ENCODE data around the gene ROR2. TPM values are rescaled to one million over a fixed set of nuclear protein-coding genes. Genes with fewer than 3 reads are reported as not detected.
"Not testable (repeated sequence)": the region's sequence is repeated elsewhere in the genome, so short reads cannot be mapped to it uniquely, and the experiment has no call there.

Gene ROR2
- total RNA-seq, 2 experiments from 2014 or later = not detected

- Mint-ChIP-seq H3K4me3 (no peak overlapping the region), H3K36me3 (ENCODE audit: low read depth) (no peaks in the 10 kb centered on the region), H3K27me3 (peaks cover 64% of the 10 kb centered on the region), H3K27ac (no peak overlapping the region), H3K4me1 (ENCODE audit: low read depth) (no peaks in the 10 kb centered on the region), H3K9me3 (no peaks in the 10 kb centered on the region)
- no peaks in the 10 kb centered on the region for H3K36me3 ChIP-seq (ENCODE audit: insufficient read depth, low read length)
- POLR2A ChIA-PET = no interaction called here
- H3K27ac ChIP-seq (ENCODE audit: low read depth in 1 of 2, low read length in 2 of 2) = no peak overlapping the region
- intact Hi-C loops (cut with DNase I, micrococcal nuclease) = no loop called here
- H3K4me1 ChIP-seq (ENCODE audit: insufficient read depth, low read length) = no peaks in the 10 kb centered on the region
- no peak for ATAC-seq (ENCODE audit: poor library complexity)
- no peak overlapping the region for H3K4me3 ChIP-seq (ENCODE audit: low read length)
- CTCF ChIA-PET = no interaction called here
- H3K27me3 ChIP-seq (ENCODE audit: control insufficient read depth in 1 of 2, insufficient read depth in 2 of 2, low read length in 2 of 2) = no peaks in the 10 kb centered on the region
- no peaks in the 10 kb centered on the region for H3K9me3 ChIP-seq (ENCODE audit: control insufficient read depth in 1 of 2, insufficient read depth in 1 of 2, low read length in 2 of 2)
- DNase-seq = no peak
- no peak for TF ChIP-seq CTCF (IDR thresholded peaks at IDR 0.05)
These were observed 432.2 kb downstream of the ROR2 start for GRCh38 chr9:91517801-91518200.

GRCh38 chr9:91517332-91517731 lies 432.7 kb downstream of the ROR2 start:
- ATAC-seq (ENCODE audit: poor library complexity); DNase-seq; H3K27ac Mint-ChIP-seq; H3K9me3 Mint-ChIP-seq; H3K4me1 ChIP-seq (ENCODE audit: insufficient read depth, low read length); H3K4me3 Mint-ChIP-seq; POLR2A ChIA-PET; H3K27me3 ChIP-seq (ENCODE audit: control insufficient read depth in 1 of 2, insufficient read depth in 2 of 2, low read length in 2 of 2); H3K27ac ChIP-seq (ENCODE audit: low read depth in 1 of 2, low read length in 2 of 2); H3K36me3 Mint-ChIP-seq (ENCODE audit: low read depth); H3K4me1 Mint-ChIP-seq (ENCODE audit: low read depth); H3K9me3 ChIP-seq (ENCODE audit: control insufficient read depth in 1 of 2, insufficient read depth in 1 of 2, low read length in 2 of 2); intact Hi-C loops (cut with DNase I, micrococcal nuclease); H3K36me3 ChIP-seq (ENCODE audit: insufficient read depth, low read length); CTCF ChIA-PET; H3K4me3 ChIP-seq (ENCODE audit: low read length): not testable (repeated sequence)
- peaks cover 67% of the 10 kb centered on the region for H3K27me3 Mint-ChIP-seq

DNA sequence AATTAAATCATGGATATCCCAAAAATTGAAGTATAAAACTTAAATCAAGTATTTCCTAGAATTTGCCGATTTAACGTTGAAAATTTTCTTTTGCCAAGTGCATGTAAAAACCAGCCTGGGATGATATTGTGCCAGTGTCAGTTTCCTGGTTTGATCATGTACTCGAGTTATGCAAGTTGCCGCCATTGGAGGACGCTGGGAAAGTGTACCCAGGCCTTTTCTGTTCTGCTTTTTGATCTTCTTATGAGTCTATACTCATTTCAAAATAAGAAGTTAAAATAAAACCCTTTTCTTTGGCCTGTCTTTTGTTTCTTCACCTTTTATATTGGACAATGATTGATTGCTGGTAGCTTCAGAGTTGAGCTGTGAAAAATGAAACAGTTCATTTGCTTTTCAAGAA lies 433.3 kb downstream of the ROR2 start:
- ATAC-seq (ENCODE audit: poor library complexity) (no peak), DNase-seq (peak in 3 of 14 experiments; percentile 8 to 21 (median 17))
- H3K9me3 Mint-ChIP-seq = no peaks in the 10 kb centered on the region
- Histone ChIP-seq H3K36me3 (ENCODE audit: insufficient read depth, low read length) (no peaks in the 10 kb centered on the region), H3K27ac (ENCODE audit: low read depth in 1 of 2, low read length in 2 of 2) (no peak overlapping the region), H3K9me3 (ENCODE audit: control insufficient read depth in 1 of 2, insufficient read depth in 1 of 2, low read length in 2 of 2) (peaks cover 0 to 4% of the 10 kb centered on the region in 2 experiments), H3K4me3 (ENCODE audit: low read length) (no peak overlapping the region), H3K4me1 (ENCODE audit: insufficient read depth, low read length) (no peaks in the 10 kb centered on the region), H3K27me3 (ENCODE audit: control insufficient read depth in 1 of 2, insufficient read depth in 2 of 2, low read length in 2 of 2) (no peaks in the 10 kb centered on the region)
- POLR2A ChIA-PET = no interaction called here
- TF ChIP-seq CTCF (IDR thresholded peaks at IDR 0.05) = no peak
- CTCF ChIA-PET = no interaction called here
- H3K4me1 Mint-ChIP-seq (ENCODE audit: low read depth) = no peaks in the 10 kb centered on the region
- no peak overlapping the region for H3K27ac Mint-ChIP-seq
- no peaks in the 10 kb centered on the region for H3K36me3 Mint-ChIP-seq (ENCODE audit: low read depth)
- intact Hi-C loops (cut with DNase I, micrococcal nuclease) = no loop called here
- H3K4me3 Mint-ChIP-seq = no peak overlapping the region
- H3K27me3 Mint-ChIP-seq = peaks cover 65% of the 10 kb centered on the region

GRCh38 chr9:91516081-91516480 lies 433.9 kb downstream of the ROR2 start:
- DNase-seq (no peak), ATAC-seq (ENCODE audit: poor library complexity) (no peak)
- H3K27me3 ChIP-seq (ENCODE audit: control insufficient read depth in 1 of 2, insufficient read depth in 2 of 2, low read length in 2 of 2) = no peaks in the 10 kb centered on the region
- no peak overlapping the region for H3K27ac Mint-ChIP-seq
- no peaks in the 10 kb centered on the region for H3K36me3 ChIP-seq (ENCODE audit: insufficient read depth, low read length)
- H3K9me3 Mint-ChIP-seq = peaks cover 2% of the 10 kb centered on the region
- no peaks in the 10 kb centered on the region for H3K4me1 Mint-ChIP-seq (ENCODE audit: low read depth)
- no peaks in the 10 kb centered on the region for H3K4me1 ChIP-seq (ENCODE audit: insufficient read depth, low read length)
- no peak for TF ChIP-seq CTCF (IDR thresholded peaks at IDR 0.05)
- ChIA-PET CTCF (no interaction called here), POLR2A (no interaction called here)
- H3K27ac ChIP-seq (ENCODE audit: low read depth in 1 of 2, low read length in 2 of 2) = no peak overlapping the region
- peaks cover 62% of the 10 kb centered on the region for H3K27me3 Mint-ChIP-seq
- H3K4me3 Mint-ChIP-seq = no peak overlapping the region
- H3K9me3 ChIP-seq (ENCODE audit: control insufficient read depth in 1 of 2, insufficient read depth in 1 of 2, low read length in 2 of 2) = peaks cover 0 to 4% of the 10 kb centered on the region in 2 experiments
- H3K36me3 Mint-ChIP-seq (ENCODE audit: low read depth) = no peaks in the 10 kb centered on the region
- intact Hi-C loops (cut with DNase I, micrococcal nuclease) = no loop called here
- no peak overlapping the region for H3K4me3 ChIP-seq (ENCODE audit: low read length)

All from CD4-positive, alpha-beta T cell (primary cell).